HG03039 (cell line): ENCODE results near the gene FAHD1.
"Not testable (repeated sequence)": the region's sequence is repeated elsewhere in the genome, so short reads cannot be mapped to it uniquely, and the experiment has no call there.

Source experiments
- ATAC-seq: cut with Tn5 transposase; IDR thresholded peaks from one replicate; pipeline ENCODE4 v1.9.1; 2021; ENCODE audit warnings: mild to moderate bottlenecking, moderate library complexity; ENCODE audit not compliant: unreplicated experiment

Gene FAHD1

GRCh38 chr16:1834096-1834495 lies 7.1 kb downstream of the FAHD1 start:
- ATAC-seq, result no peak

GRCh38 chr16:1839554-1839953 lies 12.5 kb downstream of the FAHD1 start:
- ATAC-seq, result no peak

- no peak for ATAC-seq
Observed at GRCh38 chr16:1845985-1846384, 19.0 kb downstream of the FAHD1 start.

DNA sequence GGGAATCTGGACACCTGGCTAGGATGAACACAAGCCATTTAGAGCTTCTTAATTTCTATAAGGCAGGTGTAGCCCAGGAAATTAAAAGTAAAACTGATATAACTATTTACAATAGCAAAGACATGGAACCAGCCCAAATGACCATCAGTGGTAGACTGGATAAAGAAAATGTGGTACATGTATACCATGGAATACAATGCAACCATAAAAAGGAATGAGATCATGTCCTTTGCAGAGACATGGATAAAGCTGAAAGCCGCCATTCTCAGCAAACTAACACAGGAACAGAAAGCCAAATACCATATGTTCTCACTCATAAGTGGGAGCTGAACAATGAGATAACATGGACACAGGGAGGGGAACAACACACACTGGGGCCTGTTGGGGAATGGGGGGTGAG lies 19.4 kb downstream of the FAHD1 start:
- no peak for ATAC-seq

DNA sequence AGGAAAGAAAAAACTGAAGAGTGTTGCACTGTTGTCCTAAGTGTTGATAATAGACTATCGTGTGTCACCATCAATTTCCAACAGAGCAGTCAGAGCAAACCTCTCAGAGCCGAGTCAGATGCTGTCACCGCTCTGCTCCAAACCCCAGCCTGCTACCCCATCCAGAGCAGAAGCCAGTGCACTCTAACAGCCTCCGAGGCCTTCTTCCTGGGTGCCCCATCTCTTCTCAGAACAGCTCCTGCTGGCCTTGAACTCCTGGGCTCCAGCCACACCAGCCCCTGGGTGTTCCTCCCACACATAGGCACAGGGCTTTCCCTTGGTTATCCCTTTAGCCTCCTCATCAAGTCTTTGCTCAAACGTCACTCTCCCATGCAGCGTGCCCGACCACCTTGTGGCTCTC lies 24.0 kb downstream of the FAHD1 start:
- ATAC-seq, result no peak

DNA sequence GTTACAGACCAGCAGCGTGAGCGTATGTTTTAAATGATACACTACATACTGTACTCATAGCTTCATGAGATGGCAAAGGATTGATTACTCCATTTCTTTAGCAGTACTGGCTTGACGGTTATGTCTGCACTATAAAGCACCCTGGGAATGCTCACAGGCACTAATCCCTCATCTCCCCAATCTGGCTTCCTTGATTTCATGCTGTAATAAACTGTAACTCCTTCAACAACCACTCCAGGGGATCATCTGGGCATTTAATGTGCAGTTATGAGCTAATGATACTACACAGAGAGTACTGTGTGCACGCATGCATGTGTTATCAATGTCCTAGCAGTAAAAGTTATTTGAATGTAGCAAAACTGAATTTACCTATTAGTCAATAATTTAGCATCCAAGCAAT lies 24.8 kb downstream of the FAHD1 start:
- no peak for ATAC-seq

GRCh38 chr16:1857433-1858097 lies 30.6 kb downstream of the FAHD1 start:
- ATAC-seq, result no peak

- no peak for ATAC-seq
Observed at GRCh38 chr16:1858189-1858865, 31.3 kb downstream of the FAHD1 start.

GRCh38 chr16:1859650-1860049 lies 32.6 kb downstream of the FAHD1 start:
- ATAC-seq, result no peak

DNA sequence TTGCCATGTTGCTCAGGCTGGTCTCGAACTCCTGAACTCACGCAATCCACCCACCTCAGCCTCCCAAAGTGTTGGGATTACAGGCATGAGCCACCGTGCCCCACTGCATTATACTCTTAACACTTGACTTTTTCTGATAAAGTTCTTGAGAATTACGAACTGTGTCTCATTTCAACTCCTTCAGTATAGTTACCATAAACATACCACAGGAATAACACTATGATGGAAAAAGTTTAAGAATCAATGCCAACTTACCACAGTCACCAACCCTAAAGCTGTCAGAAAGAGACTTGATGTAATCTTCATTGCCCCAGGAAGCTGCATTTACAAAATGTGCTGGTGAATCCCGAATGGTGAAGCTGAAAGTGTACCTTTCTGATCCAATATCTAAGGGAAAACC lies 34.7 kb downstream of the FAHD1 start:
- ATAC-seq, result no peak

DNA sequence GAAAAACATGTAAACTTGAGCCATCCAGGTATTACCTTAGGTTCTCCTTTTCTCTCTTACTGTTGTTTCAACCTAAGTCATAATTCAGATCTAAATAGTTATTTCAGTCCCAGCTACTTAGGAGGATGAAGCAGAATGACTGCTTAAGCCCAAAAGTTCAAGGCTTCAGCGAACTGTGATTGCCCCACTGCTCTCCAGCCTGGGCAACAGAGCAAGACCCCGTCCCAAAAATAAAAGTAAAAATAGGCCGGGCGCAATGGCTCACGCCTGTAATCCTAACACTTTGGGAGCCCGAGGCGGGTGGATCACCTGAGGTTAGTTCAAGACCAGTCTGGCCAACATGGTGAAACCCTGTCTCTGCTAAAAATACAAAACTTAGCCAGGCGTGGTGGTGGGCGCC lies 35.4 kb downstream of the FAHD1 start:
- no peak for ATAC-seq

DNA sequence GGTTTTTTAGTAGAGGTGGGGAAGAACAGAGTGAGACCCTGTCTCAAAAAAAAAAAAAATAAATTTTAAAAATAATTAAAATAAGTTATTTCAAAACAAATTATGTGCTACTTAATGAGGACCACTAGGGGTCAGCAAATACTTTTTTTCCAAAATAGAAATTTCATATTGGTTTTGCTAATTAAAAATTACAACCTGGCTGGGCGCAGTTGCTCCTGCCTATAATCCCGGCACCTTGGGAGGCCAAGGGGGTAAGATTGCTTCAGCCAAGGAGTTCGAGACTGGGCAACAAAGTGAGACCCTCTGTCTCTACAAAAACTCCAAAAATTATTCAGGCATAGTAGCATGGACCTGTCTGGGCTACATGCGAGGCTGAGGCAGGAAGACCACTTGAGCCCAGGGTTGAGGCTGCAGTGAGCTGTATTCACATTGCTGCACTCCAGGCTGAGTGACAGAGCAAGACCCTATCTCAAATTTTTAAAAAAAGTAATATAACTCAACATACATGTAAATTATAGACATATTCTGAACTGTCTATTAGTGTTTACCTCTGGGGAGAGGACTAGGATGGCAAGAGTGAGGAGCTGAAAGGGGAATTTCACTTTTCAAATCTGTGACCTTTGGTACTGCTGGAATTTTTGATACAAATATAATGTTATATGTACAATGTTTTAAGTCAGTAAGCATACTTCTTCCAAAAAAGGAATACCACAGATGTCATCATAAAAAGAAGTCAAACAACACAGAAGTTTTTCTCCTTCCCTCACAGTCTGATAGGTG lies 36.9 kb downstream of the FAHD1 start:
- ATAC-seq, result no peak

DNA sequence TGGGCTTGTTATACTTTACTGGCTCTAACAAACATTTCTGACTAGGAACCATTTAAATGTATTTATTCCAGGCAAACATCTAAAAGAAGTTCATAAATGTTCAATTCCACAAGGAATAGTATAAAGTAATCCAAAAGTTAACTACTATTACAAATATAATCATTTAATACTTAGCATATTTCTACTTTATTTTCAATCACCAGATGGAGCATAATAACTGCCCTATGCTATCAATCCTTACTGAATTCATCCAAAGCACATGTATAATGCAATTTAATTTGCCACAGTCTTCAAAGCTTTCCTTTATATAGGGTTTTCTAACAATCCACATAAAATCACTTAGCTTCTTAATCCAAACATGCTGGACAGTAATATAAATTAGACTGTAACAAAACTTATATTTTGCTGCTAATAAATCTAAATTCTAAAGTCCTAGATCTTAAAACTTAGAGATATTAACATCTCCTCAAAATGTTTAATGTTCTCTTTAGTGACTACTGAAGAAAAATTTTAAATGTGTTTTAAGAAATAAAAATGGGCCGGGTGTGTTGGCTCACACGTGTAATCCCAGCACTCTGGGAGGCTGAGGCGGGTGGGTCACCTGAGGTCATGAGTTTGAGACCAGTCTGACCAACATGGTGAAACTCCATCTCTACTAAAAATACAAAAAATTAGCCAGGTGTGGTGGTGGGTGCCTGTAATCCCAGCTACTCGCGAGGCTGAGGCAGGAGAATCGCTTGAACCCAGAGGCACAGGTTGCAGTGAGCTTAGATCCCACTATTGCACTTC lies 39.1 kb downstream of the FAHD1 start:
- no peak for ATAC-seq

- no peak for ATAC-seq
Observed at GRCh38 chr16:1870365-1871082, 43.5 kb downstream of the FAHD1 start.

GRCh38 chr16:1871974-1872635 lies 45.1 kb downstream of the FAHD1 start, which contains the start of gene MEIOB:
TSS of gene MEIOB (minus strand) at chr16:1872164. CDS start at chr16:1868175, 3,989 bp downstream.
- ATAC-seq, result no peak

DNA sequence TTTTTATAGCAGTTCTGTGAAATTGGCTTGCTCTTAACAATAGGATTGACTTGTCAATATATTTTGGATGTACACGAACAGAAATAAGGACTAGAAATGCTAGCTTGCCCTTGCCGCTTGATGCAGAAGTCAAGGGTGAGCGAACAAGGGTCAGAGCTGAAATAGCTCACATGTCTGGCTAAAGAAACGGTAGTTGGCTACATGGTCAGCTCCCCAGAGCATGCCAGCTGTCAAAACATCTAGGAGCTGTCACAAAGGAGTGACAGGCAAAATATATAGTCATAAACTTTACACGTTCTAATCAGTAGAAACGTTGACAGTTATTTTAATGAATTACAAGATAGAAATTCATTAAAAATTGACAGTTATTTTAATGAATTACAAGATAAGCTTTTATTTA lies 47.8 kb downstream of the FAHD1 start:
- no peak for ATAC-seq

GRCh38 chr16:1876066-1876465 lies 49.1 kb downstream of the FAHD1 start:
- not testable (repeated sequence) for ATAC-seq

- ATAC-seq, result no peak
Observed at GRCh38 chr16:1876468-1876867, 49.5 kb downstream of the FAHD1 start.

DNA sequence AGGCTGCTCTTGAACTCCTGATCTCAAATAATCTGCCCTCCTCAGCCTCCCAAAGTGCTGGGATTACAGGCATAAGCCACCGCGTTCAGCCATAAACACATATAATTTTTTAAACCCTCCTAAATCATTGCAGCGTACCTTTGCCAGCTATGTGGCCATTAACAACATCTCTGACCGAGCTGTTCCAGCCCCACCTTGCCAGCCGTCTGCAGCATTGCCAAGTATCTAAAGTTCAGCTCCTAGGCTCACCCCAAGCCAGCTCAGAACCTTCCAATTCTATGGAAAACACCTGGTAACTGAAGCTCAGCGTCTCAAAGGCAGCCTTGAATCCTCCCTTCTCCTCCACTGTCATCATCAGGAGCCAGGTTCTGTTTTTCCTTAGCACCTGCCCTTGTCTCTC lies 50.1 kb downstream of the FAHD1 start:
- no peak for ATAC-seq

- ATAC-seq, result no peak
Observed at GRCh38 chr16:1877804-1878203, 50.8 kb downstream of the FAHD1 start.
